ENCODE measurements around the gene HECA.
"Not testable (repeated sequence)": the region's sequence is repeated elsewhere in the genome, so short reads cannot be mapped to it uniquely, and the experiment has no call there.

HECA gene

GRCh38 chr6:139210766-139211165 lies 75.9 kb downstream of the HECA start:
- DNase-seq (ENCODE audit: low read depth), result not testable (repeated sequence)

GRCh38 chr6:139212460-139212859 lies 77.6 kb downstream of the HECA start:
- DNase-seq (ENCODE audit: low read depth), result not testable (repeated sequence)

- peak; percentile 53 for DNase-seq (ENCODE audit: low read depth)
Measured at GRCh38 chr6:139219271-139219729, 84.4 kb downstream of the HECA start.

- DNase-seq (ENCODE audit: low read depth), result no peak
Measured at GRCh38 chr6:139219746-139220145, 84.9 kb downstream of the HECA start.

- not testable (repeated sequence) for DNase-seq (ENCODE audit: low read depth)
Measured at GRCh38 chr6:139228387-139228786, 93.5 kb downstream of the HECA start.

All from T follicular helper cell (primary cell).